Activated CD4-positive, CD25-positive, alpha-beta regulatory T cell treated with anti-CD3 and anti-CD28 coated beads, Interleukin-2, amount 50 U/mL, for 72 hours (primary cell): ENCODE measurements around the gene ZNF516.

Experiments used
- DNase-seq: peaks from one replicate; pipeline ENCODE4 v3.0.0; 2021

ZNF516 gene

DNA sequence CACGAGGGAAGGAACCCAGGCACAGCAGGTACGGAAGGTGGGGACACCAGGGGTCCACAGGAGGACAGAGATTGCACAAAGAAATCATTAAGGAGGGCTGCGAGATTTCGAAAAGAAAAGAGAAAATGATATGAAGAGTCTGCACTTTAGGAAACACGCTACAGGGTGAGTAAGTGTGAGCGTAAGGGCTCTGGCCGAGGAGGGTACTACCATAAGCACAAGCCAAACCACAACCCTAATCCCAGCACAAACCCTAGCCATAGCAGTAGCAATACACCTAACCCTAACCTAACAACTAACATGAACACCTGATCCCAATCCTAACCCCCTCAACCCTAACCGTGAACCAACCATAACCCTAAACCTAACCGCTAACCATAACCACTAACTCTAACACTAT, 104.0 kb downstream of the ZNF516 start:
- no peak for DNase-seq

DNA sequence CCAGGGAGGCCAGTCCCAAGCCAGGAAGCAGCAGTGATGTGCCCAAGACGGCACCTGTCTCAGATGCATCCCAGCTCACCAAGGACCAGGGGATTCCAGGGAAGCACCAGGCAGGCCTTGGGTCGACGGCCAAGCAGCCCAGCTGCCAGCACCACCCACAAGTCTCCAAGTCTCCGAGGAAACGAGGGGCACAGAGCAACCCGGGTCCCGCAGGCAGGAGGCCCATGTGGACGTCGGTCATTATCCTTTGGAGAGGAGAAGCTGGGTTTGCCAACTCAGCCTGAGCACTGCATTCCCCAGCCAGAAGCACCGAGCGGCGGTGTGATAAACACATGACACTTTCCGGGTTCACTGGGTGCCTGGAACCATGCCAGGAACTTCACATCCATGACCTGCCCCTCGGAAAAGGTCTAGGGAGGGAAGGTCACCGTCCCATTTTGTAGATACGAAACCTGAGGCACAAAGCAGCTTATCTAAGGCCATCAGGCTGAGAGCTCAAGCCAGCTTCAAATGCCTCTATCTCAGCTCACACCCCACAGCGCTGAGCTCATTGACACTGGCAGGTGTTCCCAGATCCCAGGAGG, 104.5 kb downstream of the ZNF516 start:
- no peak for DNase-seq

DNA sequence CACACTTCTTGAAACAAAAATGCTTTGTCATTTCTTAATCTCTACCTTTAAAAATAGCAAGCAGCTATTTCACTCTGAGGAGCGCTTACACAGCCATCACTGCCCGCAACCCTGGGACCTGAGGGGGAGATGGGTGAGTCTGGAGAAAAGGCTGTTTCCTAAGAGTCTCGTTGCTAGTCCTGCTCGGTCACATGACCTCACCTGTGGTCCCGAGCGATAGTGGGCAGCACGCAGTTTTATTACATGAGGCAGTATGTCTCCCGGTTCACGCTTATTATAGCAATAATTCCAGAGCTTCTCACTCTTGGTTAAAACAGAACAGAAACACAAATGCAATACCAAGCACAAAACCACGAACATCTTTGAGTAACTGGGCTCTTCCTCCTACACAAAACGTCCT, 105.3 kb downstream of the ZNF516 start:
- DNase-seq: no peak

DNA sequence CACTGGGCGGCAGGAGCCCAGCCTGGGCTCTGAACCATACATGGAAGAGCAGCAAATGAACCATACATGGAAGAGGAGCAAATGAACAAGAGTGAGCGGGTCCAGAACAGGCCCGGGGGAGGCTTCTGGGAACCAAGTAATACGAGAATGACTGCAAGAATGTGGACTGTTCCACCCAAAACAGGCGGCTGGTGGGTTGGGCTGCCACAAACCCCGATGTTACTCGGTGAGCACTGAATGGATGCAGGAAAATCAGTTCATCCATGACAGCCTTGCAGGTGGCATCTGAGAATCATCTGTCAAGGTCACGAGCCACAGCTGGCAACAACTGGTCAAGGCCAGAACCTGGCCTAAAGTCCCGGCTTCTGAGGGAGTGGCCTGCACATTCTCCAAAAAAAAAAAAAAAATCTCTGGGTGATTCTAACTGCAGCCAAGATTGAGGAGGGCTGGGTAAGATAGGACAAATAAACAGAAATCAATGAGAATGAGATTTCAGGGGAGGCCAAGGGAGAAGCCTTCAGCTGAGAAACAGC, 106.1 kb downstream of the ZNF516 start:
- DNase-seq: no peak

DNA sequence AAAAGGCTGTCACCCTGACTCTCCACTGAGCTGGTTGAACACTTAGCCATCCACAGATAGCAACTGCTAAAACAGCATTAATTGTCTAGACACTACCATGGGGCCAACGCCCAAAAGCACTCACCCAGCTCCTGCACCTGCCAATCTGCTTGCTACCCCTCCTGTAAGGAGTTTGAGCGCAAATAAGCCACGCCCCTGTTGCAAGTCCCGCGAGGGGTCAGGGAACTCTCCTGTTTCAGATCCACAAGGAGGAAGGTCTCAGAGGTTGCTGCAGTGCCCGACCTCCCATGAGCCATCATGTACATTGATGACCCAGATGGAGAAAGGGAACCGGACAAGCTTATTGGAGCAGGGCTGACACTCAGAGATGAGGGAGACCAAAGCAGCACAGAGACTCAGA, 106.8 kb downstream of the ZNF516 start:
- no peak for DNase-seq

DNA sequence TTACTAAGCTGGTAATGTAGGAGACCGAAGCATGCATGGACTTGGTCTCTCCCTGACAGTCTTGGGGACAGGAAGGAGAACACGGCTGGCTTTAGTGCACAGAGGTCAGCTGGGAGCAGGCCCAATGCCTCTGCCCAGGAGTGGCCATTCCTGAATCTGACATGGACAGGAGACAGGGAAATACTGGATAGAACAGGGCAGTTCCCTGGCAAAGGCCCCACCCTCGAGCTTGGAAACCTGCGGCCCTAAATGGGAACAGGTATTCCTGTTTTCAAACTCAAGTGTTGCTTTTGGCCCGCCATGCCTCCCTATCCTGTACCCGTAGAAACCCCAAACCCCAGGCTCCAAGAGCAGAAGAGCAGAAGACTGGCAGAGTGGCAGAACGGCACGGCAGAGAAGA, 107.4 kb downstream of the ZNF516 start:
- no peak for DNase-seq

DNA sequence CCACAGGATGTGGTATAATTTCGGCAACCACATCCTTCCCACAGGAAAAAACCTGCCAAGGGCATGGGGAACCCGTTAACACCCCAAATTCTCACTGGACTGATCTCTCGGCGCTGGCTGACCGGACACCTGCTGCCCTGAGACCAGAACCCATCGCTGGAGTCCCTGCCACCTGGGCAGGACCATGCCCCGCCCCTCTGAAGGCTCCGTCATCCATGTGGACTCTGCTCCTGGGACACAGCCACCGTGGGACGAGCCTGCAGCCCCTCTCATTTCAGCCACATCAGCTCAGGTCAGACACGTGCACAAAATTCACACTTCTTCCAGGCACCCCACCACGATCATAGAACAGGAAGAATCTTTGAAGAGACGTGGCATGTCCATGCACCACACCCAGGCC, 108.2 kb downstream of the ZNF516 start:
- no peak for DNase-seq

DNA sequence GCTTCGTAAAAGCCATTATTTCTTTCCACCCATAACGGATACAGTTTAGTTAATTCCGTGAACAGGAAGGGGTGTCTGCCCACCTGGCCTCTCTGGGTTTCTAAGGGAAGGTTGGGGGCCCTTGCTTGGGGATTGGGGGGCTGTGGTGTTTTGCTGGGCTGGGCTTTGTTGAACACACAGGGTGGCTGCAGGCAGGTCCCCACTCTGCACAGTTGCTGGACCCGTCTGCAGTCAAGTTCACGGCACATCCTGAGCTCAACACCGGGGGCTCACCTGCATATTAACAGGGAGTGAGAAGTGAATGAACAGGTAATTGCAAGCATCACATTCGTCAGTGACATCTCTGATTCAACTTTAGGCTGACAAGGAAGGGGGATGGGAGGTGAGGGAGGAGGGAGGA, 109.0 kb downstream of the ZNF516 start:
- no peak for DNase-seq

DNA sequence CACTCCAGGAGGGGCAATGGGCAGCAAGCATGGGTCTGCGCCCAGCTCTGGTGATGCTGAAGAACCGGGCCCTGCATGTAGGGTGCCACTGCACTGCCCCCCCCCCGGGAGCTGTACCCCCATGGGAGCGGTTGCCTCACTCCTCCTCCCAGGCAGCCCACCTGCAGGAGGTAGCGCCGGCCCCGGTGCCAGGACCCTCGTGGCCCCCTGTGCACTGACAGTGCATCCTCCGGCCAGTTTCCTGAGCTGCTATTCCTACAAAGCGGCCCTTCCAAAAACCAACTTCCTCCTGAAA, 109.4 kb downstream of the ZNF516 start:
- DNase-seq: no peak

DNA sequence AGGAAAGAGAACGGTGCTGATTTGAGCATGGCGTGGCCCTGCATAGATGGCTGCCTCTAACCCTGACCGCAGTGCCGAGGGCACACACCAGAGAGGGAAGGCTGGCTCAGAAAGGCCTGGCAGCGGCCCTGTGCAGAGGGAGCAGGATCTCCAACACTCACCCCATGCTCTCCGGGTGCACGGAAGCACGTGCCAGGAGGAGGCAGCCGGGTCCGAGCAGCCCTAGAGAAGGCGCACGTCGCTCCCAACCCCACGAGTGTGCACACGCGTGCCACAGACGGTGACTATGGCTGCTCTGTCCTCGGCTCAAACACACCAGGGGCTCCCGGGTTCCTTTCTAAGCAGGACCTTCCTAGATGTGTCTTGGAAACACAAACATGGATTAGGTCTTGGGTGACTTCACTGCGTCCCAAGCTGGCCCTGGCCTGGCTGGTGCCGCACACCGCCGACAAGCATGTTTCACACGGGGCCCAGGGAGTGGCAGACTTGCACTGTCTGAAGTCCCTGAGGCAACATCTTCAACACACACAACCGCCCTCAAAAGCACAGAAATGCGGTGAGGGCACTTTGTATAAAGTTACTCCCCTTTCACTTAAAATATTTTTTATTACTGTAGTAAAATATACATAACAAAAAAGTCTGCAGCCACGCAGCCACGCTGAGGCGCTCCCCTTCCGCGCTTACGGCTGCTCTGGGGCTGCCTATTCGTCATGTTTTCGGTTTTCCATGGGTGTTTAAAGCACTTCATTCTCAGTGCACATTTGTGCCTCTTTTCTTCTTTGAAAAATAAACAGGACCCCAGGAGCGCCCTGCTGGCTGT, 110.0 kb downstream of the ZNF516 start:
- DNase-seq: no peak

DNA sequence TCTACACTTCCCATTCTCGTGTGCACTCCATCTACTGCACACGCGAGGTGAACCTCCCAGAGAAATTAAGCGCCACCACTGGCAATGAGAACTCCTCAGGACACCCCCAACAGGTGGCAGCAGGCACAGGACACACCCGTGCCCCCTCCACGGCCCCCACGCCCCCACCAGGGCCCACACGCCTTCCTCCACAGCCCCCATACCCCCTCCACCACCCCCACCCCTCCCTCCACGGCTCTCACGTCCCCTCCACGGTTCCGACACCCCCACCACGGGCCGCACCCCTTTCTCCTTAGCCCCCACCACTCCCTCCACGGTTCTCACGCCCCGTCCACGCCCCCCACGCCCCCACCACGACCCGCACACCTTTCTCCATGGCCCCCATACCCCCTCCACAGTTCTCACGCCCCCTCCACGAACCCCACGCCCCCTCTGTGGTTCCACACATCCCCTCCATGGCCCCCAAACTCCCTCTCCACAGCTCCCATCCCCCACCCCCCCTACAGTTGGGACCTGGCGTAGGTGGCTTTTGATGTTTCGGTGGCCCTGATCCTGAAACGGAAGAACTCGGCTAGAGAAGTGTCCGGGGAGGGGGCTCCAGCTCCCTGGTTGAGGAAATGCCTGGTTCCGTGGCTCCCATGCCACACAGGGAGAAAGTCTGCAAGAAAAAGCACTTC, 110.8 kb downstream of the ZNF516 start:
- no peak for DNase-seq

DNA sequence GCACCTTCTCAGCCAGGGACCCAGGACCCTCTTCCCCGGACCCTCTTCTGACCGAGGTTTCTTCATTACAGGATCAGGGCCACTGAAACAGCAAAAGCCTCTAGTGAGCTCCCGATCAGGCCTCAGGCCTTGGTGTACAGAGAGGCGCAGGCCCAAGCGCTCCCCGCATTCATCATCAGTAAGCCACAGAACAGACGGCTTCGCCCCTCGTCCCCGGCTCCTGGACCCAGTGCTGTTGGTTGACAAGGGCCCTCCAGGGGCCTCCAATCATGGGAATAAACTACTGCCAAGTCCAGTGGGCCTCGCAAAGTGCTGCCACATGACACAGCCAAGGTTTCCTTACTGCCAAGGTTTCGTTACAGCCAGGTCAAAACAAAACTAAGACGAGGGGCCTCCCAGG, 111.4 kb downstream of the ZNF516 start:
- peak; percentile 28 for DNase-seq

DNA sequence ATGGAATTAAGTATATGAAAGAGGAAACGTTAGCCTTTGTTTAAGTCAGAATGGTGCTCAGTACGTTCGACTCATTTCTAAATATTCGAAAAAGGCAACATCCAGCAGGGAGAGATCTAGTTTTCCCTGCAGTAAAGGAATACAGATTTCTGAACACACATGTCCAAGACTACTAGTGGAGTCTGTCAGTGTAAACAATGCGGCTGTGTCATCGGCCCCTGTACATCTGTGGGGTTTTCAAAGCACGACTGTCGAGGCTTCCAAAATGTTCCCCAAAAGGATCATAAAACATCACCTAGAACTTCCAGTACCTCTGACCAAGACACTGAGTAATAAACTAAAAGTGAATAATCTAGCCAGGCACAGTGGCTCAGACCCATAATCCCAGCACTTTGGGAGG, 112.8 kb downstream of the ZNF516 start:
- no peak for DNase-seq

DNA sequence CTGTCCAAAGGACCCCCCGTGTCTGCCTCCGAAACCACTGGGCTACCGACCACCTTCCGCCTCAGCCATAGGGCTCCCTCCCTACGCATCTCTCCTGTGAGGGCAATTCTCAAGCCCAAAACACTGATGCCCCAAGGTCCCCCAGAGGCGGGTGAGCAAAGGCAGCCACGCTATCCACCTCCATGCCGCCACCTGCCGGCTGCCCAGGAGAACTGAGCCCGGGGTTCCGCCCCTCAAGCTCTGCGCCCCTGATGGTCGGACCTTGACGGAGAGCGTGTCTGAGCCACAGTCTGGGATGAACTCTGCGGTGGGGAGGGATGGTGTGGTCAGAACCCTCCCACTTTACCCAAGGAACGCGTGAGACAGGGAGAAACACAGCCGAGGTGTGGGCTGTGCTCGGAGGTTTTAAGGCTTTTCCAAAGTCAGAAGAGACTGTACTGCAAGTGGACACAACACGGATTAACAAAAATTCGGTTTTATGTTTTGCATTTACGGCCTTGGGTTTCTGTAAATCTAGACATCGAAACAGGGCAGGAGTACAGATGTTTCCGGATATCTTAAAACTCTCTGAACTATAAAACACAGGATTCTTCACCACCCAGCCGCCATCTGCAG, 114.1 kb downstream of the ZNF516 start:
- DNase-seq: no peak

DNA sequence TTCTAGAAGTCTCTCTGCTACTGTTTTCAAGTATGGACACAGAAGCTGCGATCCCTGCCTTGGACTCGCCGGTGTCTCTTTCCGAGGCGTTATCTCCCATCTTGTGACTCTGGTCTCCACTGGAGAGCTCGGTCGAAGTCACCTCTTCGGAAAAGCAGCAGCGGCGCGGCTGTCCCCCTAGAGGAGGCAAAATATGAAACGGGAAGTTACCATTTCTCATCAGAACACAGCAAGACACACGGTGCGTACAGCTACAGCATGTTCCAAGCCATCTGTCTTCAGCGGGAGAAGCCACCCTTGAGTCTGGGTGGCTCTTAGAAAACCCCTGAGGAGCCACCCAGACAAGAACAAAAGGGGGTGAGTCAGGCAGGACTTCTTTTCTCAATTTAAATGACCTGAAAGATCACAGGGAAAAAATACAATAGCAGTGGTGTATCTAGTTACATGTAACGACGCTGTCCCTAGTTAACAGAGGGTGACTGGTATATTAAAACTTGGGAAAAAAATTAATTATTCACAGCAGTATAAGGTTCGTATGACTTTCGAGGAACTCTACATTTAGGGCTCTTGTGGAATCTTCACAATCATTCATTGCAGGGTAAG, 114.8 kb downstream of the ZNF516 start:
- DNase-seq: no peak

DNA sequence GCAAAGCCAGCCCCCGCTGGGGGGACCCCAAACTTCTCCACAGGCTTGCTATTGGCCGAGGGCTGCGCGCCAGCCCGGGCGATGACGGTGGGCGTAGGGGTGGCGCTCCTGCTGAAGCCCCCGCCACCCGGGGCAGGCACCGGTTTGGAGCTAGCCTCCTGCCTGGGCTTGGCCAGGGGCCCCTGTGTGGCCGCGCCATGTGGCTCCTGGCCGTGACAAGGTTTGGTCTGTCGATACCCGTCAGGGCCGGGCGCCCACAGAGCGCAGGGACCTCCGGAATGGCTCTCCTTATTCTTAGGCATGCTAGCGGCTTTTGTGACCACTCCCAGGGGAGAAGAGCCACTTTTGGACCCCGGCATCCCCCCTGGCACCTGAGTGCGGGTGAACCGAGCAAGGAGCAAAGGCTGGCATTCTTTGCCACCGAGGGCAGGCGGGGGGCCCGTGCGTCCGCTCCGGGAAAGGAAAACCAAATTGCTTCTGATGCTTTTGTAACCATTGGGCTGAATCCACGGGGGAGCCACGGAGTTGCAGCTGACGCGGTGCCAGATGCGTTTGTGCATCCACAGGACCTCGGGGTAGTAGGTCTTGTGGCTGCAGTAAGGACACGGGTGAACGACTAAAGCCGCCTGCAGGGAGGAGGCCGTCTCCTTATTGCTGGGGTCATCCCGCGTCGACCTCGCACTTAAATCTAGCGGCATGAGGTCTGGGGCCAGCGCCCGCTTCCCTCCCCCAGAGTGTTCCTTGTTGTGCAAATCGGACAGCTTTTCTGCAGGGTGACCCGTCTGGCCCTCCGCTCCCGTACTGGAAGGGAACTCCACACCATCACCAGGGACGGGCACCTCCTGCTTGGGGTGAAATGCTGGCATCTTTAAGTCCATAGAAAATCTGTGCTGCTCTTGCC, 115.6 kb downstream of the ZNF516 start:
- no peak for DNase-seq

DNA sequence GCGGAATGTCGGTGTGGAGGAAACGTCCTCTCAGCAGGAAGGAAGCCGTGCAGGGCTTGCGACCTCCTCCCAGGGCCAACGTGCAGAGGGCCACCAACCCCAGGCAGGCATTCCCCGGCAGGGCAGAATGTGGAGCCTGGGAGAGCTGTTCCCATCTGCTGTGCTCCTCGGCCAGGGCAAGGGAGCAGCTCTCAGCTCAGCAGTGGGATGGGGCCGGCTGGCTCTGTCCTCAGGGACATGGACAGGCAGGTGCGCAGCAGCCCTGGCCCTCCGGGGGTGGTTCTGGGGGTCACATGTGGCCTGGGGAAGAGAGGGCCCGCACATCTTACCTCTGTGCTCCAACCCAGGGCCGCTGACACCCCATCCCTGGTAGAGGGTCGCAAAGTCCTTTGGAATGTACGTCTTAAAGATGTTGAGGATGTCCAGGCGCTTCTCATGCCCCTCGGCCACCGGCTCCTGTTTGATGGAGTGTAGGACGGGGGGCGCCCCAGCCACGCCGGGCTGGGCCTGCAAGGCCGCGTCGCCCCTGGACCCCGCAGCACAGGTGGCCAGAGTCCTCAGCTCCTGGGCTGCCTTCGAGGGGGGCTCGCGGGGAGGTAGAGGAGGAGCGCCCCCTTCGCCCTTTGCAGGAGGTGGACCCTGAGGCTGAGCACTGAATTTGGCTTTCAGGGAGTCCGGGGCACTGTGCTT, 116.4 kb downstream of the ZNF516 start:
- no peak for DNase-seq

DNA sequence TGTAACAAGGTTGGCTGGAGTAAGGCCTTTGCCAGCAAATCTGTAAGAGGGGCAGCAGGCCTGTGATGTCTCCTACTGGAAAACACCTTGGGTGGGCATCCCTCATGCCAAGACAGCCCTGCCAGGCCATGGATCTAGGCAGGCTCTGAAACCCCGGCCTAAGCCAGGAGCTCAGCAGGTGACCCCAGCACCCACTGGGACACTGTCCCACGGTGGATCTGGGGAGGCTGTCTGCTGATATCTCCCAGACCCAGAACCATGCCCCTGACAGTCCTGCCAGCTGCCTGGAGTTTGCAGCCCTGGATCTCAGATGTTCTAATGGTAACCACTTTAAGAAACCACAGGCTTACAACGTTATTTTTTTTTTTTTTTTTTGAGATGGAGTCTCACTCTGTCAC, 117.7 kb downstream of the ZNF516 start:
- no peak for DNase-seq

DNA sequence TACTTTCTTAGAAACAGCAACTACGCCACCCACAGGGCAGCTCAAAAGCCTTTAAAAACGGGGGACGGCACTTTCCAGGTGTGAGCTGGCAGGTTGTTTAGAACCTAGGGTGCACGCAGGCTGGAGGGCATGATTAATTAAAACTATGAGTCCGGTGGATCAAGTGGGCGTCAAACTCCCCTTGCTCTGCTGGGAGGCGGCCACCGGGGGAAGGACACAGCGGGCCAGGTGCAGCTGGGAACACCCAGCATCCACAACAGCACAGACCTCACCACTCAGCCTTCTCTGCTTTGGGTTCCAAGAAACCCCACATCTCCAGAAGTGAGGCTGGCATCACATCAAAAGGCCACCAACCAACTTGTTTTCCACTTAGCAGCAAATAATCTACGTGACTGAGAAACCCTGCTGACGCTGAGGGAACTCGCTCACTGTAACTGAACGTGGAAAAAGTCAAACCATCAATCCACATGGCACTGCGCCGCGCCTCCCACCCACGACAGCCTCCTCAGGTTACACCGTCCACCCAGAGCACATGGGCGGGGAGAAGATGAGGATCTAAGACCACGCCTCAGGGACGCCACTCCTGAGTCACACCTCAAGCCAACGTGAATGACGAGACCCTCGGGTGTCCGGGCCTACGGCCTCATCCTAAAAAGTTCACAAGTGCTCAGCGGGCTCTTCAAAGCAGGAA, 118.2 kb downstream of the ZNF516 start:
- no peak for DNase-seq

DNA sequence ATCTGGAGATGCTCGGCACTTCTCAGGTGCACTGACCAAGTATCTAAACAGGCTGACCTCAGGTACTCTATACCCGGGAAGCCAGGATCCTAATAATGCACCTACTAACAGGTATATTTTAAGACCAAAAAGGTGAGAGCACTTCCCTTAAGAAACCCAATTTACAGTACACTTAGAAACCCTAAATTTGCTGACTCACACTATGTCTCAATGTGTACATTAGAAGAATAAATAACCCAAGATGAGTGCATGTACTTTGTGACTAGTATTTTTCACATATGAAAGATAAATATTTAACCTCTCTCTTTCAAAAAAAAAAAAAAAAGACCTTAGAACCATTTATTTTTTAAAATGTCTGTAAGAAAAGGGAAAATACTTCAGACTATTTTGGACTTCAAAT, 118.8 kb downstream of the ZNF516 start:
- DNase-seq: no peak
